Urothelium cell line (cell line): Measurements from ENCODE around the gene TRPC4.
"Not testable (repeated sequence)": the region's sequence is repeated elsewhere in the genome, so short reads cannot be mapped to it uniquely, and the experiment has no call there.

Source experiments
- DNase-seq: peaks from one replicate; pipeline ENCODE4 v3.0.0; 2011; ENCODE audit warnings: low spot score, mixed read lengths
- FAIRE-seq: peaks from 2 replicates; lab custom pipeline; 2011; peaks lifted over from hg19 to GRCh38; lab: Jason Lieb, UNC

Gene TRPC4

GRCh38 chr13:37615276-37615675, 254.3 kb downstream of the TRPC4 start:
- DNase-seq = no peak
- FAIRE-seq = no peak

GRCh38 chr13:37613638-37614037, 255.9 kb downstream of the TRPC4 start:
- DNase-seq (no peak), FAIRE-seq (no peak)

- no peak for FAIRE-seq
Measured at GRCh38 chr13:37613236-37613635, 256.3 kb downstream of the TRPC4 start.

GRCh38 chr13:37608750-37609339, 260.7 kb downstream of the TRPC4 start:
- FAIRE-seq = no peak
- no peak for DNase-seq

More at GRCh38 chr13:37613236-37613635, 256.3 kb downstream of the TRPC4 start:
- no peak for DNase-seq

GRCh38 chr13:37602733-37603381, 266.7 kb downstream of the TRPC4 start:
- no peak for FAIRE-seq
- DNase-seq = no peak

- no peak for FAIRE-seq
- no peak for DNase-seq
Measured at GRCh38 chr13:37601648-37602440, 267.7 kb downstream of the TRPC4 start.

GRCh38 chr13:37599519-37599918, 270.1 kb downstream of the TRPC4 start:
- no peak for FAIRE-seq
- no peak for DNase-seq

GRCh38 chr13:37598597-37598996, 271.0 kb downstream of the TRPC4 start, which contains the start of gene POSTN:
TSS of gene POSTN (minus strand) at chr13:37598768. CDS start at chr13:37598726, 42 bp downstream.
- DNase-seq = no peak
- no peak for FAIRE-seq

- no peak for DNase-seq
- no peak for FAIRE-seq
Measured at GRCh38 chr13:37597477-37598025, 272.0 kb downstream of the TRPC4 start.

- FAIRE-seq (no peak), DNase-seq (no peak)
Measured at GRCh38 chr13:37596805-37597204, 272.8 kb downstream of the TRPC4 start.

GRCh38 chr13:37595162-37595561, 274.4 kb downstream of the TRPC4 start:
- FAIRE-seq = no peak
- no peak for DNase-seq

- no peak for FAIRE-seq
- DNase-seq = no peak
Measured at GRCh38 chr13:37594550-37594949, 275.0 kb downstream of the TRPC4 start.

- not testable (repeated sequence) for DNase-seq, FAIRE-seq
Measured at GRCh38 chr13:37589381-37589780, 280.2 kb downstream of the TRPC4 start.

- DNase-seq (no peak), FAIRE-seq (no peak)
Measured at GRCh38 chr13:37587236-37587635, 282.3 kb downstream of the TRPC4 start.
